ENCODE measurements around the gene ZNF556.

GRCh38 chr19:2885736-2886135 is 18.6 kb downstream of the ZNF556 start:
- no peak for TF ChIP-seq CTCF (conservative IDR thresholded peaks at IDR 0.05; ENCODE audit: low read depth in 2 of 2)
- no peak for TF ChIP-seq POLR2AphosphoS5 (IDR thresholded peaks at IDR 0.05; ENCODE audit: low read depth)
- no peak for TF ChIP-seq REST (IDR thresholded peaks at IDR 0.05; ENCODE audit: unreplicated experiment)
- TF ChIP-seq CREB1 (CRISPR knock-in tag; IDR thresholded peaks at IDR 0.05; ENCODE audit: low read depth): no peak
- TF ChIP-seq EZH2 (IDR thresholded peaks at IDR 0.05; ENCODE audit: low read depth, unreplicated experiment): no peak
- TF ChIP-seq NANOG (IDR thresholded peaks at IDR 0.05; ENCODE audit: borderline replicate concordance): no peak
- no peak for TF ChIP-seq ZNF462 (CRISPR knock-in tag; IDR thresholded peaks at IDR 0.05)
- TF ChIP-seq JUNB (IDR thresholded peaks at IDR 0.05; ENCODE audit: unreplicated experiment): no peak
- TF ChIP-seq ETS1 (IDR thresholded peaks at IDR 0.05): no peak
- no peak for TF ChIP-seq EZH2phosphoT487 (IDR thresholded peaks at IDR 0.05; ENCODE audit: unreplicated experiment)
- TF ChIP-seq ZNF331 (CRISPR knock-in tag; IDR thresholded peaks at IDR 0.05; ENCODE audit: low read depth): no peak
- no peak for TF ChIP-seq STAT1 (IDR thresholded peaks at IDR 0.05; ENCODE audit: unreplicated experiment)
- TF ChIP-seq ZNF114 (CRISPR knock-in tag; IDR thresholded peaks at IDR 0.05): no peak

Measured in GM23338 (cell line).